H1 (cell line): ENCODE measurements around the gene ZNF333. TPM values are rescaled to one million over a fixed set of nuclear protein-coding genes. Genes with fewer than 3 reads are reported as not detected.

Experiments used
- CTCF ChIA-PET: fragments of 300-600 bp; sonication (Branson Sonifier 250); formaldehyde crosslinking; loops from one replicate; lab custom pipeline; 2021; ENCODE audit not compliant: partially characterized antibody; lab: Charles Lee
- POLR2A ChIA-PET: fragments of 300-600 bp; sonication (Branson Sonifier 250); formaldehyde crosslinking; loops from one replicate; lab custom pipeline; 2021; ENCODE audit warnings: inconsistent platforms; ENCODE audit not compliant: partially characterized antibody; lab: Charles Lee
- DNase-seq, 2 experiments: peaks; one replicate each; pipeline versions ENCODE4 v3.0.0 to v3.0.0-alpha.2; 2010 to 2022; ENCODE audit warnings: low spot score in 2 of 2, low read depth in 1 of 2, mixed read lengths in 1 of 2
- FAIRE-seq: peaks from 2 replicates; lab custom pipeline; 2011; peaks lifted over from hg19 to GRCh38; lab: Jason Lieb, UNC
- H2AFZ ChIP-seq: 2 replicates; pipeline ENCODE4 v1.8.1; 2012; ENCODE audit warnings: low read length, inconsistent platforms
- H2AK5ac ChIP-seq: 2 replicates; pipeline ENCODE4 v1.6.1; 2013; ENCODE audit warnings: low read depth, low read length
- H2BK120ac ChIP-seq: replicated peaks from 2 replicates; pipeline ENCODE3; 2013; ENCODE audit warnings: low read depth, low read length, inconsistent platforms
- H2BK12ac ChIP-seq: 2 replicates; pipeline ENCODE4 v1.6.1; 2013; ENCODE audit warnings: low read depth, low read length
- H2BK15ac ChIP-seq: 2 replicates; pipeline ENCODE4 v1.6.1; 2013; ENCODE audit warnings: low read length
- H2BK20ac ChIP-seq: 2 replicates; pipeline ENCODE4 v1.6.1; 2013; ENCODE audit warnings: low read length
- H2BK5ac ChIP-seq: 2 replicates; pipeline ENCODE4 v1.6.1; 2013; ENCODE audit warnings: low read depth, low read length
- H3K14ac ChIP-seq: 2 replicates; pipeline ENCODE4 v1.6.1; 2013; ENCODE audit warnings: inconsistent platforms; ENCODE audit not compliant: insufficient read length
- H3K18ac ChIP-seq: 2 replicates; pipeline ENCODE4 v1.6.1; 2013; ENCODE audit warnings: low read length; ENCODE audit errors: extremely low read depth
- H3K23ac ChIP-seq: 2 replicates; pipeline ENCODE4 v1.6.1; 2013; ENCODE audit warnings: inconsistent platforms; ENCODE audit not compliant: insufficient read length
- H3K23me2 ChIP-seq: 2 replicates; pipeline ENCODE4 v1.6.1; 2013; ENCODE audit warnings: low read depth, low read length
- H3K27ac ChIP-seq: 2 replicates; pipeline ENCODE4 v1.6.1; 2011; ENCODE audit warnings: low read depth, low read length, inconsistent platforms
- H3K27me3 ChIP-seq, 4 experiments: replicated peaks in 1 of 4; 1 replicate in 1 of 4; 2 replicates in 3 of 4; pipeline versions ENCODE4 v1.6.1 to v1.8.1; 2011 to 2013; ENCODE audit warnings: low read length in 3 of 4, mild to moderate bottlenecking in 3 of 4, inconsistent platforms in 2 of 4, mixed read lengths in 2 of 4, moderate library complexity in 1 of 4; ENCODE audit not compliant: control insufficient read depth in 3 of 4, insufficient read depth in 3 of 4; ENCODE audit errors: extremely low read depth in 1 of 4
- H3K36me3 ChIP-seq, 4 experiments: 2 replicates each; pipeline versions ENCODE4 v1.6.1 to v1.8.1; 2011 to 2013; ENCODE audit warnings: mild to moderate bottlenecking in 4 of 4, low read length in 3 of 4, moderate library complexity in 2 of 4, control low read depth in 1 of 4, inconsistent platforms in 1 of 4; ENCODE audit not compliant: insufficient read depth in 4 of 4, control insufficient read depth in 2 of 4
- H3K4ac ChIP-seq: replicated peaks from 2 replicates; pipeline ENCODE3; 2013; ENCODE audit warnings: low read length, low read depth, mixed read lengths, inconsistent platforms; ENCODE audit not compliant: insufficient read length
- H3K4me1 ChIP-seq, 4 experiments: replicated peaks in 1 of 4; 1 replicate in 1 of 4; 2 replicates in 3 of 4; pipeline versions ENCODE4 v1.6.1 to v1.8.1; 2011 to 2013; ENCODE audit warnings: low read length in 3 of 4, inconsistent platforms in 2 of 4, mixed read lengths in 1 of 4; ENCODE audit not compliant: insufficient read depth in 4 of 4, control insufficient read depth in 3 of 4
- H3K4me2 ChIP-seq, 2 experiments: 2 replicates each; pipeline versions ENCODE4 v1.6.1 to v1.8.1; 2011 to 2013; ENCODE audit warnings: low read depth in 2 of 2, low read length in 2 of 2, control low read depth in 1 of 2, inconsistent platforms in 1 of 2, mild to moderate bottlenecking in 1 of 2; ENCODE audit not compliant: insufficient read depth in 1 of 2
- H3K4me3 ChIP-seq, 4 experiments: fragments of 200-600, 300-600 bp in 1 of 4; sonication (generic), shearing (Covaris generic), sonication (Bioruptor Twin) in 1 of 4; 2 replicates each; pipeline versions ENCODE4 v1.5.1 to v1.8.1; 2011 to 2016; ENCODE audit warnings: low read length in 4 of 4, low read depth in 3 of 4, control low read depth in 2 of 4, inconsistent platforms in 2 of 4, mild to moderate bottlenecking in 2 of 4, mixed read lengths in 1 of 4, moderate library complexity in 1 of 4; ENCODE audit not compliant: insufficient read depth in 2 of 4; ENCODE audit errors: extremely low read depth in 1 of 4
- H3K56ac ChIP-seq: replicated peaks from 2 replicates; pipeline ENCODE3; 2013; ENCODE audit warnings: low read depth, mild to moderate bottlenecking, mixed read lengths, low read length, inconsistent platforms; ENCODE audit not compliant: insufficient read length
- H3K79me1 ChIP-seq: 2 replicates; pipeline ENCODE4 v1.6.1; 2013; ENCODE audit warnings: low read depth, low read length, control low read depth
- H3K79me2 ChIP-seq, 2 experiments: 2 replicates each; pipeline versions ENCODE4 v1.6.1 to v1.8.1; 2012 to 2013; ENCODE audit warnings: low read length in 2 of 2, mild to moderate bottlenecking in 2 of 2, inconsistent platforms in 1 of 2; ENCODE audit not compliant: insufficient read depth in 2 of 2, control insufficient read depth in 1 of 2
- H3K9ac ChIP-seq, 4 experiments: replicated peaks in 1 of 4; 1 replicate in 1 of 4; 2 replicates in 3 of 4; pipeline versions ENCODE4 v1.6.1 to v1.8.1; 2011 to 2013; ENCODE audit warnings: low read depth in 3 of 4, low read length in 3 of 4, control low read depth in 2 of 4, mild to moderate bottlenecking in 2 of 4, moderate library complexity in 2 of 4, inconsistent platforms in 1 of 4; ENCODE audit errors: extremely low read depth in 1 of 4
- H3K9me3 ChIP-seq, 2 experiments: 2 replicates each; pipeline versions ENCODE4 v1.6.1 to v1.8.1; 2012 to 2013; ENCODE audit warnings: mild to moderate bottlenecking in 2 of 2, moderate library complexity in 2 of 2, control low read depth in 1 of 2, inconsistent platforms in 1 of 2, low read depth in 1 of 2, low read length in 1 of 2, mixed read lengths in 1 of 2; ENCODE audit not compliant: insufficient read depth in 2 of 2
- H4K20me1 ChIP-seq, 2 experiments: replicated peaks in 1 of 2; 2 replicates each; pipeline versions ENCODE3 to v1.8.1; 2011 to 2013; ENCODE audit warnings: inconsistent platforms in 2 of 2, low read length in 2 of 2, mild to moderate bottlenecking in 1 of 2; ENCODE audit not compliant: insufficient read depth in 2 of 2, control insufficient read depth in 1 of 2
- H4K5ac ChIP-seq: 2 replicates; pipeline ENCODE4 v1.6.1; 2013; ENCODE audit warnings: low read length, low read depth, mixed read lengths, inconsistent platforms; ENCODE audit not compliant: insufficient read length
- H4K8ac ChIP-seq: 2 replicates; pipeline ENCODE4 v1.8.0; 2013; ENCODE audit warnings: mild to moderate bottlenecking, moderate library complexity, low read length, inconsistent platforms; ENCODE audit not compliant: insufficient read depth; ENCODE audit errors: extremely low read depth
- H4K91ac ChIP-seq: replicated peaks from 2 replicates; pipeline ENCODE3; 2013; ENCODE audit warnings: low read length, mixed read lengths, inconsistent platforms; ENCODE audit not compliant: insufficient read length
- ASH2L ChIP-seq: fragments of 200-600, 300-600 bp; sonication (generic); IDR thresholded peaks from one replicate; pipeline ENCODE4 v1.7.1; 2017; ENCODE audit warnings: low read length
- CEBPB ChIP-seq: IDR thresholded peaks from 2 replicates; pipeline ENCODE4 v1.6.1; 2012; ENCODE audit warnings: low read depth, low read length
- KDM5A ChIP-seq: fragments of 200-600 bp; IDR thresholded peaks from 2 replicates; pipeline ENCODE4 v1.7.1; 2012; ENCODE audit warnings: mild to moderate bottlenecking, low read length, inconsistent platforms, mixed read lengths
- SIRT6 ChIP-seq: IDR thresholded peaks from one replicate; pipeline ENCODE4 v1.7.1; 2012; ENCODE audit warnings: low read length, inconsistent platforms
- SIX5 ChIP-seq: IDR thresholded peaks from 2 replicates; pipeline ENCODE4 v1.6.1; 2011; ENCODE audit warnings: mild to moderate bottlenecking, low read depth, low read length
- TAF7 ChIP-seq: optimal IDR thresholded peaks from 2 replicates; pipeline ENCODE3; 2011; ENCODE audit warnings: low read depth, mild to moderate bottlenecking, inconsistent platforms, low read length, moderate library complexity, borderline replicate concordance
- WGBS, 2 experiments: shearing (Covaris generic) in 1 of 2; methylation state at CpG; one replicate each; pipeline versions ENCODE4 v1.1.6 to v1.1.7; 2013 to 2015; ENCODE audit warnings: low lambda C conversion rate in 2 of 2, mixed read lengths in 2 of 2, inconsistent platforms in 1 of 2, low coverage in 1 of 2, missing lambda C conversion rate in 1 of 2; ENCODE audit not compliant: insufficient replicate concordance in 2 of 2, insufficient coverage in 1 of 2, insufficient read length in 1 of 2; ENCODE audit errors: extremely low coverage in 1 of 2, missing lambda C conversion rate in 1 of 2; 5-methylcytosine and 5-hydroxymethylcytosine counted together
- polyA plus RNA-seq, 7 experiments: library from polyadenylated mRNA; depleted of rRNA in 3 of 7; stranded (reverse) in 5 of 7; unstranded in 2 of 7; fragments of >200 nt in 5 of 7; fragments of 200-250 nt in 2 of 7; gene quantifications; 1 replicate in 5 of 7; 2 replicates in 1 of 7; 4 replicates in 1 of 7; pipeline versions ENCODE4 v1.2.1 to v1.2.3, GENCODE V29; 2011 to 2013; ENCODE audit warnings: missing spikeins in 2 of 7, mixed read lengths in 2 of 7
- total RNA-seq: library from RNA; stranded (reverse); fragmentation: NEBNext Ultra II Directional; extraction: Animal tissue kit (Norgen Biotek cat#: 25700); gene quantifications from 2 replicates; pipeline ENCODE4 v1.2.1, GENCODE V29; 2021

ZNF333 gene
- total and polyA plus RNA-seq, 2 of the 8 experiments (the other 6 are each of a cell fraction or from before 2014, with no cell fraction given), result 7.3 to 8.4 TPM

GRCh38 chr19:14772995-14773394, 83.1 kb downstream of the ZNF333 start:
- H3K14ac ChIP-seq, result no peak overlapping the region
- no peak overlapping the region for H2BK5ac ChIP-seq
- H3K27me3 ChIP-seq, result peaks cover 0 to 4% (median 0%) of the 10 kb centered on the region in 4 experiments; a peak in 1 of 7 replicates
- ChIA-PET POLR2A (no interaction called here), CTCF (no interaction called here)
- no peak overlapping the region for H2AK5ac ChIP-seq
- no peak for FAIRE-seq
- H3K56ac ChIP-seq, result no peak overlapping the region
- no peak overlapping the region for H3K4me2 ChIP-seq
- no peak overlapping the region for H2BK15ac ChIP-seq
- H3K23me2 ChIP-seq, result peaks cover 11% of the 10 kb centered on the region; the same call in 1 of the 2 replicates
- H3K79me1 ChIP-seq, result no peaks in the 10 kb centered on the region
- no peak for TF ChIP-seq SIRT6
- no peak for TF ChIP-seq CEBPB
- TF ChIP-seq TAF7, result no peak
- no peak for TF ChIP-seq SIX5
- TF ChIP-seq KDM5A, result no peak
- no peak for TF ChIP-seq ASH2L
- H3K18ac ChIP-seq, result no peak overlapping the region
- H3K79me2 ChIP-seq, result no peaks in the 10 kb centered on the region
- H3K4me3 ChIP-seq, result no peak overlapping the region
- no peak overlapping the region for H3K27ac ChIP-seq
- H2BK12ac ChIP-seq, result no peak overlapping the region
- H3K36me3 ChIP-seq, result peaks cover 0 to 9% (median 4%) of the 10 kb centered on the region in 4 experiments; a peak in 1 of 8 replicates
- no peak overlapping the region for H3K4ac ChIP-seq
- H3K9me3 ChIP-seq, result no peaks in the 10 kb centered on the region
- no peak overlapping the region for H2AFZ ChIP-seq
- no peak overlapping the region for H2BK20ac ChIP-seq
- H3K23ac ChIP-seq, result no peak overlapping the region
- no peak overlapping the region for H3K9ac ChIP-seq
- H3K4me1 ChIP-seq, result peaks cover 0 to 4% (median 0%) of the 10 kb centered on the region in 4 experiments; a peak in 3 of 7 replicates
- WGBS, 2 experiments, result 100% methylated on average over 2 of the region's 7 CpGs; no CpG with 5 or more reads in 1 of the 2 experiments
- no peak overlapping the region for H4K91ac ChIP-seq
- DNase-seq, result no peak
- no peak overlapping the region for H2BK120ac ChIP-seq
- peaks cover 0 to 2% of the 10 kb centered on the region in 2 experiments for H4K20me1 ChIP-seq
- no peak overlapping the region for H4K8ac ChIP-seq
- H4K5ac ChIP-seq, result no peak overlapping the region
